ENCODE data around the gene ARHGAP24. TPM values are rescaled to one million over a fixed set of nuclear protein-coding genes. Genes with fewer than 3 reads are reported as not detected.
A peak's percentile ranks its signal among the peaks of the same experiment; 100 is the strongest.

Gene ARHGAP24
- total RNA-seq, 4 donors from 2014 or later = 12.1 to 60.8 (median 18.9) TPM

GRCh38 chr4:85478576-85478975 lies 3.6 kb downstream of the ARHGAP24 start:
- intact Hi-C loops (cut with DNase I; ENCODE audit: low total_unique reads) = no loop called here
- H3K27me3 ChIP-seq = no peaks in the 10 kb centered on the region
- no peak for TF ChIP-seq POLR2A (IDR thresholded peaks at IDR 0.05)
- no peak for TF ChIP-seq CTCF (IDR thresholded peaks at IDR 0.05)
- DNase-seq = no peak
- H3K36me3 ChIP-seq = no peaks in the 10 kb centered on the region
- H3K4me3 ChIP-seq = no peak overlapping the region
- H3K4me1 ChIP-seq = no peaks in the 10 kb centered on the region
- no peak overlapping the region for H3K27ac ChIP-seq
- no peaks in the 10 kb centered on the region for H3K9me3 ChIP-seq

- Histone ChIP-seq H3K36me3 (no peaks in the 10 kb centered on the region), H3K4me3 (no peak overlapping the region), H3K27me3 (no peaks in the 10 kb centered on the region), H3K9me3 (no peaks in the 10 kb centered on the region), H3K4me1 (no peaks in the 10 kb centered on the region), H3K27ac (no peak overlapping the region)
- DNase-seq = no peak
- intact Hi-C loops (cut with DNase I; ENCODE audit: low total_unique reads) = no loop called here
- no peak for TF ChIP-seq CTCF (IDR thresholded peaks at IDR 0.05)
- TF ChIP-seq POLR2A (IDR thresholded peaks at IDR 0.05) = no peak
These were observed 7.2 kb downstream of the ARHGAP24 start for GRCh38 chr4:85482010-85482738.

GRCh38 chr4:85486425-85487086 lies 11.6 kb downstream of the ARHGAP24 start:
- DNase-seq = no peak
- Histone ChIP-seq H3K27me3 (no peaks in the 10 kb centered on the region), H3K9me3 (no peaks in the 10 kb centered on the region), H3K4me1 (no peaks in the 10 kb centered on the region), H3K36me3 (no peaks in the 10 kb centered on the region), H3K27ac (no peak overlapping the region), H3K4me3 (no peak overlapping the region)
- TF ChIP-seq POLR2A (IDR thresholded peaks at IDR 0.05) (no peak), CTCF (IDR thresholded peaks at IDR 0.05) (no peak)
- intact Hi-C loops (cut with DNase I; ENCODE audit: low total_unique reads) = no loop called here

GRCh38 chr4:85488416-85488815 lies 13.5 kb downstream of the ARHGAP24 start:
- Histone ChIP-seq H3K4me1 (no peaks in the 10 kb centered on the region), H3K27me3 (no peaks in the 10 kb centered on the region), H3K9me3 (no peaks in the 10 kb centered on the region), H3K36me3 (no peaks in the 10 kb centered on the region), H3K27ac (no peak overlapping the region), H3K4me3 (no peak overlapping the region)
- intact Hi-C loops (cut with DNase I; ENCODE audit: low total_unique reads) = no loop called here
- DNase-seq = no peak
- no peak for TF ChIP-seq POLR2A (IDR thresholded peaks at IDR 0.05)
- no peak for TF ChIP-seq CTCF (IDR thresholded peaks at IDR 0.05)

GRCh38 chr4:85489273-85489981 lies 14.5 kb downstream of the ARHGAP24 start:
- TF ChIP-seq CTCF (IDR thresholded peaks at IDR 0.05) (no peak), POLR2A (IDR thresholded peaks at IDR 0.05) (no peak)
- Histone ChIP-seq H3K27ac (no peak overlapping the region), H3K9me3 (no peaks in the 10 kb centered on the region), H3K4me1 (no peaks in the 10 kb centered on the region), H3K27me3 (no peaks in the 10 kb centered on the region), H3K4me3 (no peak overlapping the region), H3K36me3 (no peaks in the 10 kb centered on the region)
- DNase-seq = peak in 1 of 2 donors; percentile 16
- intact Hi-C loops (cut with DNase I; ENCODE audit: low total_unique reads) = no loop called here
